Left lung (tissue), 10 donors: ENCODE measurements around the gene NIM1K. TPM values are rescaled to one million over a fixed set of nuclear protein-coding genes. Genes with fewer than 3 reads are reported as not detected.

ENCODE experiments used
- ATAC-seq: fragments of 200-7000 bp; cut with Tn5 transposase; one replicate; pipeline ENCODE4 v1.9.1; 2020; ENCODE audit warnings: moderate library complexity
- DNase-seq, 4 donors: peaks; one replicate each; pipeline ENCODE4 v3.0.0-alpha.2; 2013 to 2020
- H3K27ac ChIP-seq, 2 donors: fragments of 200-600 bp; sonication (generic) in 1 of 2; one replicate each; pipeline versions ENCODE4 v1.5.0 to v1.8.0; 2020 to 2021
- H3K27me3 ChIP-seq, 2 donors: fragments of 200-600 bp; sonication (generic) in 1 of 2; one replicate each; pipeline versions ENCODE4 v1.5.0 to v1.8.0; 2020 to 2021
- H3K36me3 ChIP-seq, 2 donors: fragments of 200-600 bp; sonication (generic) in 1 of 2; one replicate each; pipeline versions ENCODE4 v1.5.0 to v1.8.0; 2020 to 2021
- H3K4me1 ChIP-seq, 2 donors: fragments of 200-600 bp; one replicate each; pipeline ENCODE4 v1.8.0; 2021
- H3K4me3 ChIP-seq, 2 donors: fragments of 200-600 bp; sonication (generic) in 1 of 2; one replicate each; pipeline versions ENCODE4 v1.5.0 to v1.8.0; 2020 to 2021; ENCODE audit warnings: mild to moderate bottlenecking in 1 of 2
- H3K9me3 ChIP-seq, 2 donors: fragments of 200-600 bp; sonication (generic) in 1 of 2; one replicate each; pipeline versions ENCODE4 v1.5.0 to v1.8.0; 2020 to 2021
- intact Hi-C, 2 donors: fragments of 100-400 bp; cut with DNase I; formaldehyde crosslinking; loops; one replicate each; pipeline versions ENCODE4 v1.11.2 to v1.14.2; 2022
- polyA plus RNA-seq, 6 donors: library from polyadenylated mRNA; unstranded; fragments of 120-200 nt; gene quantifications; one replicate each; pipeline ENCODE4 v1.2.1, GENCODE V29; 2013; ENCODE audit not compliant: insufficient read length in 6 of 6
- total RNA-seq, 2 donors: library from RNA; stranded (reverse); fragmentation: NEBNext Ultra II Directional; extraction: Animal tissue kit (Norgen Biotek cat#: 25700); gene quantifications; one replicate each; pipeline ENCODE4 v1.2.1, GENCODE V29; 2021
- TF ChIP-seq, protein P1 (sequence below), 2 donors: fragments of 200-600 bp; sonication (generic) in 1 of 2; IDR thresholded peaks; one replicate each; pipeline versions ENCODE4 v1.5.0 to v1.8.0; 2021; ENCODE audit warnings: antibody characterized with exemption in 2 of 2
- donor health status: DM: no; HTN: yes; CAD: no.
- donor health status: DM: no; HTN: no; CAD: no.

Gene NIM1K
- total and polyA plus RNA-seq, 8 donors = 0.44 to 3.0 (median 0.79) TPM

DNA sequence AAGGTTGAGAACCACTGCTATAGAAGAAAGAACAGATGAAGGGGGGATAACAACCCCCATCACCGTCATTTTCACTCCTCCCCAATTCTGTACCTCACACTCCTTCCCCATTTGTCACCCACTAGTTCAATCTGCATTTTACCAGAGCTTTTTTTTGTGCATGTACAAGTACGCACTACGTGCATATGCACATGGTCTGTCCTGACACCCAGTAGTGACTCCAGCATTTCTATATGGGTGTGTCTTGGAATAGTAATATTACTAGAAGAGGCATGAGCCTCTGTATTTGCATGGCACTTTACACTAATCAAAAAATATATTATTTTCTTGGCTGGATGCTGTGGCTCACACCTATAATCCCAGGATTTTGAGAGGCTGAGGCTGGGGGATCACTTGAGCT, 38.7 kb downstream of the NIM1K start:
- TF ChIP-seq, protein P1, sequence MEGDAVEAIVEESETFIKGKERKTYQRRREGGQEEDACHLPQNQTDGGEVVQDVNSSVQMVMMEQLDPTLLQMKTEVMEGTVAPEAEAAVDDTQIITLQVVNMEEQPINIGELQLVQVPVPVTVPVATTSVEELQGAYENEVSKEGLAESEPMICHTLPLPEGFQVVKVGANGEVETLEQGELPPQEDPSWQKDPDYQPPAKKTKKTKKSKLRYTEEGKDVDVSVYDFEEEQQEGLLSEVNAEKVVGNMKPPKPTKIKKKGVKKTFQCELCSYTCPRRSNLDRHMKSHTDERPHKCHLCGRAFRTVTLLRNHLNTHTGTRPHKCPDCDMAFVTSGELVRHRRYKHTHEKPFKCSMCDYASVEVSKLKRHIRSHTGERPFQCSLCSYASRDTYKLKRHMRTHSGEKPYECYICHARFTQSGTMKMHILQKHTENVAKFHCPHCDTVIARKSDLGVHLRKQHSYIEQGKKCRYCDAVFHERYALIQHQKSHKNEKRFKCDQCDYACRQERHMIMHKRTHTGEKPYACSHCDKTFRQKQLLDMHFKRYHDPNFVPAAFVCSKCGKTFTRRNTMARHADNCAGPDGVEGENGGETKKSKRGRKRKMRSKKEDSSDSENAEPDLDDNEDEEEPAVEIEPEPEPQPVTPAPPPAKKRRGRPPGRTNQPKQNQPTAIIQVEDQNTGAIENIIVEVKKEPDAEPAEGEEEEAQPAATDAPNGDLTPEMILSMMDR (IDR thresholded peaks at IDR 0.05) = no peak
- Histone ChIP-seq H3K4me3 (no peak overlapping the region), H3K9me3 (no peaks in the 10 kb centered on the region), H3K27ac (no peak overlapping the region), H3K27me3 (peaks cover 0 to under 1% of the 10 kb centered on the region in 2 donors), H3K4me1 (no peaks in the 10 kb centered on the region), H3K36me3 (no peaks in the 10 kb centered on the region)
- intact Hi-C loops = no loop called here
- DNase-seq = no peak
- no peak for ATAC-seq

DNA sequence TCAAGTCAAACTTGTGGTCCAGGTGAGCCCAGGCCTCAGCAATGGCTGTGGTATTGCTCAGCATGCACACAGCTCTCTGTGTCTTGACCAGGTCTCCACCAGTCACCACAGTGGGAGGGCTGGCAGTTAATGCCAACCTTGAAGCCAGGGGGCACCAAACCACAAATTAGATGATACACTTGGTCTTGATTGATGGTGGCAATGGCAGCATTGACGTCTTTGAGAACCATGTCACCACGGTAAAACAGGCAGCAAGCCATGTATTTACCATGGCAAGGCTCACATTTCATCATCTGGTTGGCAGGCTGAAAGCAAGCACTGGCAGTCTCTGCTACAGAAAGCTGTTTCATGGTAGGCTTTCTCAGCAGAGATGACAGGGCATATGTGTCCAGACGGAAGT, 40.0 kb downstream of the NIM1K start:
- Histone ChIP-seq H3K27me3 (peaks cover 0 to 11% of the 10 kb centered on the region in 2 donors), H3K4me3 (no peak overlapping the region), H3K27ac (no peak overlapping the region), H3K9me3 (no peaks in the 10 kb centered on the region), H3K36me3 (no peaks in the 10 kb centered on the region), H3K4me1 (no peaks in the 10 kb centered on the region)
- intact Hi-C loops = no loop called here
- ATAC-seq = peak; percentile 22
- TF ChIP-seq, protein P1 (IDR thresholded peaks at IDR 0.05) = no peak
- no peak for DNase-seq

- peaks cover 0 to 11% of the 10 kb centered on the region in 2 donors for H3K27me3 ChIP-seq
- ATAC-seq (peak; percentile 92), DNase-seq (peak in 1 of 4 donors; percentile 35)
- no peak overlapping the region for H3K4me3 ChIP-seq
- no peaks in the 10 kb centered on the region for H3K4me1 ChIP-seq
- TF ChIP-seq, protein P1 (IDR thresholded peaks at IDR 0.05) = no peak
- no peak overlapping the region for H3K27ac ChIP-seq
- no peaks in the 10 kb centered on the region for H3K9me3 ChIP-seq
- intact Hi-C loops = no loop called here
- no peaks in the 10 kb centered on the region for H3K36me3 ChIP-seq
Measured at GRCh38 chr5:43232943-43233833, 41.2 kb downstream of the NIM1K start.

GRCh38 chr5:43233946-43234345, 41.9 kb downstream of the NIM1K start:
- Histone ChIP-seq H3K4me3 (no peak overlapping the region), H3K27me3 (peaks cover 0 to 11% of the 10 kb centered on the region in 2 donors), H3K4me1 (no peaks in the 10 kb centered on the region), H3K36me3 (no peaks in the 10 kb centered on the region), H3K27ac (no peak overlapping the region), H3K9me3 (no peaks in the 10 kb centered on the region)
- intact Hi-C loops = no loop called here
- TF ChIP-seq, protein P1 (IDR thresholded peaks at IDR 0.05) = no peak
- DNase-seq (no peak), ATAC-seq (peak; percentile 36)

DNA sequence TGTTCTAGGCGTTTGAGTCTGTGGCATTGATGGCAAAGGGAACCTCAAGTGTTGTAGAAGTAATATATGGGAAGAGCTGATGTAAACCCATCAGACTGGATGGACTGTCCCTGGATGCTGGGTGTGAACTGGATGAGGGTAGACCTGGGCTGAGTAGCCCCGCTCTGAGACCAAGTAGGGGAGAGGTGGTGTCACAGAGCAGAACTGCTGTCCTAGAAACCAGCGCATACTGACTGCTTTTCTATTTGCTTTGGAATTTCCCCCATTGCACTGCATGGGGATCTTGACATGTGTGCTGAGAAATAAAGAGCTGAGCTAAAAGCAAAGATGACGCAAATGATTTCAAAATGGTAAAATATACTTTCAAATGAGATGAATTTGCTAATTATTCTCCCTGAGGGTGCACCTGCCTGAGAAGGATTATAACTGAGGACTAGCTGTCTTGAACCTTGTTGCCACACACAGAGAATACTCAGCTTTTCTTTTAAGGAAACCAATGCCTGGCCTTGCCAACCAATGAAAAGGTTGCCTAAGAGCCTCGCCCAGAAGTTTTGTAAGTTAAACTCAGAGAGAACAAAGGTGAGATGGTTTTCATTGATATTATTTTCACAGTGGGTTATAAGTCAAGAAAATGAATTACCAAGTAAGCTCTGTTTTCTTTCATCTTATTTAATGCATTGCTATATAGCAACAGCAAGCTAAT, 44.8 kb downstream of the NIM1K start:
- H3K9me3 ChIP-seq = no peaks in the 10 kb centered on the region
- no peaks in the 10 kb centered on the region for H3K4me1 ChIP-seq
- ATAC-seq = no peak
- H3K27me3 ChIP-seq = peaks cover 0 to 11% of the 10 kb centered on the region in 2 donors
- no peak overlapping the region for H3K27ac ChIP-seq
- H3K4me3 ChIP-seq = no peak overlapping the region
- DNase-seq = no peak
- TF ChIP-seq, protein P1 (IDR thresholded peaks at IDR 0.05) = no peak
- H3K36me3 ChIP-seq = no peaks in the 10 kb centered on the region
- intact Hi-C loops = no loop called here
